GM12878 (cell line): ENCODE data around the gene GGCT. TPM values are rescaled to one million over a fixed set of nuclear protein-coding genes. Genes with fewer than 3 reads are reported as not detected.

ENCODE experiments used
- ATAC-seq: fragments of 200-7000 bp; cut with Tn5 transposase; 3 replicates; pipeline ENCODE4 v1.9.1; 2020; ENCODE audit warnings: mild to moderate bottlenecking, moderate library complexity
- BruUV-seq: library from RNA; stranded (reverse); fragments of 400-500 nt; replicated peaks from 2 replicates; lab custom pipeline; 2021; lab: Mats Ljungman, UMichigan
- CTCF ChIA-PET: fragments of 300-600 bp; sonication (Branson Sonifier 250); formaldehyde crosslinking; extraction: SDS; loops from one replicate; lab custom pipeline; 2021; ENCODE audit warnings: inconsistent platforms; lab: Yijun Ruan, JAX
- POLR2A ChIA-PET: fragments of 350-600 bp; formaldehyde crosslinking; extraction: SDS; loops from one replicate; lab custom pipeline; 2021; ENCODE audit warnings: inconsistent platforms; lab: Charles Lee
- RAD21 ChIA-PET: fragments of 300-600 bp; sonication (Branson Sonifier 250); formaldehyde crosslinking; loops from one replicate; lab custom pipeline; 2023; ENCODE audit warnings: antibody characterized with exemption; ENCODE audit not compliant: unreplicated experiment; lab: Charles Lee
- SMC1A ChIA-PET: fragments of 300-600 bp; sonication (Branson Sonifier 250); formaldehyde crosslinking; loops from one replicate; lab custom pipeline; 2023; ENCODE audit not compliant: unreplicated experiment, uncharacterized antibody; lab: Charles Lee
- DNase-seq: peaks from one replicate; pipeline ENCODE4 v3.0.0-alpha.2; 2011; ENCODE audit warnings: low read depth, low spot score
- FAIRE-seq: peaks from 3 replicates; lab custom pipeline; 2011; peaks lifted over from hg19 to GRCh38; lab: Jason Lieb, UNC
- H2AFZ ChIP-seq: 2 replicates; pipeline ENCODE4 v1.6.0; 2011; ENCODE audit warnings: low read depth, low read length, control low read depth; ENCODE audit not compliant: control insufficient read depth
- H3K27ac ChIP-seq: 2 replicates; pipeline ENCODE4 v1.5.1; 2011; ENCODE audit warnings: control low read depth; ENCODE audit not compliant: control insufficient read depth, insufficient read depth
- H3K27me3 ChIP-seq, 2 experiments: replicated peaks in 1 of 2; 2 replicates each; pipeline versions ENCODE4 v1.6.0 to v1.6.1; 2011; ENCODE audit warnings: low read length in 1 of 2; ENCODE audit not compliant: control insufficient read depth in 2 of 2, insufficient read depth in 2 of 2
- H3K36me3 ChIP-seq, 2 experiments: 2 replicates each; pipeline ENCODE4 v1.5.1; 2011; ENCODE audit warnings: low read length in 1 of 2; ENCODE audit not compliant: control insufficient read depth in 2 of 2, insufficient read depth in 2 of 2
- H3K4me1 ChIP-seq: 2 replicates; pipeline ENCODE4 v1.6.1; 2011; ENCODE audit warnings: mild to moderate bottlenecking, low read length, moderate library complexity, mixed read lengths; ENCODE audit not compliant: control insufficient read depth, insufficient read depth
- H3K4me2 ChIP-seq: 2 replicates; pipeline ENCODE4 v1.6.0; 2011; ENCODE audit warnings: control low read depth; ENCODE audit not compliant: control insufficient read depth, insufficient read depth
- H3K4me3 ChIP-seq: fragments of 200-600 bp; sonication (generic); 2 replicates; pipeline ENCODE4 v1.5.1; 2016
- H3K79me2 ChIP-seq: 2 replicates; pipeline ENCODE4 v1.6.0; 2011; ENCODE audit warnings: low read length; ENCODE audit not compliant: control insufficient read depth, insufficient read depth
- H3K9ac ChIP-seq: 2 replicates; pipeline ENCODE4 v1.8.0; 2011; ENCODE audit warnings: low read length, control low read depth, mixed read lengths; ENCODE audit not compliant: control insufficient read depth, insufficient read depth
- H3K9me3 ChIP-seq: replicated peaks from 3 replicates; pipeline ENCODE4 v1.5.1; 2011; ENCODE audit warnings: mild to moderate bottlenecking, low read length; ENCODE audit not compliant: control insufficient read depth, insufficient read depth
- H4K20me1 ChIP-seq: 2 replicates; pipeline ENCODE4 v1.6.0; 2011; ENCODE audit not compliant: control insufficient read depth, insufficient read depth
- MTA3 ChIP-seq: IDR thresholded peaks from 2 replicates; pipeline ENCODE4 v1.6.1; 2012; ENCODE audit warnings: low read length, inconsistent platforms, borderline replicate concordance
- NFYB ChIP-seq: IDR thresholded peaks from 2 replicates; pipeline ENCODE4 v1.6.1; 2011; ENCODE audit warnings: low read depth, mild to moderate bottlenecking, low read length, improper control_type of control experiment, moderate library complexity; ENCODE audit not compliant: insufficient read depth
- PAX5 ChIP-seq: IDR thresholded peaks from 2 replicates; pipeline ENCODE4 v1.6.1; 2011; ENCODE audit warnings: low read depth, low read length, borderline replicate concordance
- STAT1 ChIP-seq: fragments of 450-650 bp; conservative IDR thresholded peaks from 2 replicates; pipeline ENCODE4 v1.6.1; 2014; ENCODE audit warnings: antibody characterized with exemption, mild to moderate bottlenecking
- WGBS: methylation state at CpG from one replicate; pipeline ENCODE4 v1.1.6; 2016; ENCODE audit warnings: low lambda C conversion rate; ENCODE audit not compliant: insufficient replicate concordance, insufficient coverage; ENCODE audit errors: missing lambda C conversion rate; 5-methylcytosine and 5-hydroxymethylcytosine counted together
- in situ Hi-C: fragments of 300-500 bp; cut with MboI; formaldehyde crosslinking; loops from 9 replicates; pipeline ENCODE4 v1.14.3; 2018; ENCODE audit warnings: mixed read lengths
- intact Hi-C: fragments of 100-400 bp; cut with micrococcal nuclease; formaldehyde crosslinking; loops from one replicate; pipeline ENCODE4 v1.14.2; 2022; ENCODE audit not compliant: unreplicated experiment
- polyA plus RNA-seq, 11 experiments: library from polyadenylated mRNA; depleted of rRNA in 4 of 11; unstranded in 6 of 11; stranded (reverse) in 5 of 11; fragments of >200 nt; fragmentation: Nextera tagmentation in 4 of 11; fragmentation: Illumina TruSeq in 1 of 11; extraction: Ambion mirVana in 4 of 11; extraction: Trizol in 1 of 11; gene quantifications; 1 replicate in 1 of 11; 2 replicates in 10 of 11; pipeline versions ENCODE4 v1.2.1 to v1.2.3, GENCODE V29; 2011 to 2016; ENCODE audit warnings: inconsistent platforms in 2 of 11, missing spikeins in 2 of 11, low read depth in 1 of 11
- total RNA-seq, 4 experiments: library from RNA; depleted of rRNA in 3 of 4; stranded (reverse); fragments of >200 nt in 3 of 4; fragmentation: Illumina TruSeq in 1 of 4; extraction: Trizol in 1 of 4; gene quantifications; 2 replicates each; pipeline versions ENCODE4 v1.2.1 to v1.2.3, GENCODE V29; 2013 to 2021
- TF ChIP-seq, protein P1 (sequence below): fragments of 150-350 bp; IDR thresholded peaks from 2 replicates; pipeline ENCODE4 v1.6.1; 2016; ENCODE audit warnings: low read depth, low read length
- TF ChIP-seq, protein P2 (sequence below), 3 experiments: IDR thresholded peaks in 2 of 3; conservative IDR thresholded peaks in 1 of 3; 2 replicates each; pipeline ENCODE4 v1.5.1; 2011; ENCODE audit warnings: low read depth in 3 of 3, low read length in 3 of 3, mild to moderate bottlenecking in 3 of 3, control low read depth in 2 of 3, moderate library complexity in 2 of 3, inconsistent platforms in 1 of 3, mixed read lengths in 1 of 3; ENCODE audit not compliant: control insufficient read depth in 2 of 3, insufficient read depth in 1 of 3; ENCODE audit errors: extremely low read depth in 1 of 3

GGCT gene
- total and polyA plus RNA-seq, 10 of the 15 experiments (the other 5 are each of a cell fraction or from before 2014, with no cell fraction given) = 57.0 to 215 (median 92.3) TPM

DNA sequence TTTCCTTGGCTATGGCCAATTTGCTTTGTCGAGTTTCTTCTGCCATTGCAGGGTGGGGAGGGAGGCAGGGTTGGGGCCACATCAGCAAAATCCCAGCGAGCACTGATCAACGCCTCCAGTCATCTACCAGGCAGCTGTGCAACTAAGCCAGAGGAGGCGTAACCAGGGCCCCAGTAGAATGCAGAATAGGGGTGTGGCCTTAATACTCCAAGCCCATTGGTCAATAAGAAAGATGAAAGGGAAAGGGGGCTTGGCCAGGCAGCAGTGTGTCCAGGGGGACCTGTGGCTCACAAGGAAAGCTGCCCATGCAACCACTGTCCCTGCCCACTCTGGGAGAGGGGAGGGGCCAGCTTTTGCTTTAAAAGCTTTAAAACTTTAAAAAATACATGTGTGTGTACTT is 21.5 kb upstream of the GGCT start:
- no peaks in the 10 kb centered on the region for H3K79me2 ChIP-seq
- ChIA-PET RAD21 (no interaction called here), SMC1A (interaction anchor here (0.9 kb wide), 1 partner anchor 20 kb away, joined by 3 read pairs; no protein-coding TSS in a partner anchor), POLR2A (no interaction called here), CTCF (no interaction called here)
- no peak for DNase-seq
- no peak overlapping the region for H3K4me2 ChIP-seq
- TF ChIP-seq STAT1 (no peak), MTA3 (no peak), PAX5 (no peak), NFYB (no peak)
- TF ChIP-seq, protein P1, sequence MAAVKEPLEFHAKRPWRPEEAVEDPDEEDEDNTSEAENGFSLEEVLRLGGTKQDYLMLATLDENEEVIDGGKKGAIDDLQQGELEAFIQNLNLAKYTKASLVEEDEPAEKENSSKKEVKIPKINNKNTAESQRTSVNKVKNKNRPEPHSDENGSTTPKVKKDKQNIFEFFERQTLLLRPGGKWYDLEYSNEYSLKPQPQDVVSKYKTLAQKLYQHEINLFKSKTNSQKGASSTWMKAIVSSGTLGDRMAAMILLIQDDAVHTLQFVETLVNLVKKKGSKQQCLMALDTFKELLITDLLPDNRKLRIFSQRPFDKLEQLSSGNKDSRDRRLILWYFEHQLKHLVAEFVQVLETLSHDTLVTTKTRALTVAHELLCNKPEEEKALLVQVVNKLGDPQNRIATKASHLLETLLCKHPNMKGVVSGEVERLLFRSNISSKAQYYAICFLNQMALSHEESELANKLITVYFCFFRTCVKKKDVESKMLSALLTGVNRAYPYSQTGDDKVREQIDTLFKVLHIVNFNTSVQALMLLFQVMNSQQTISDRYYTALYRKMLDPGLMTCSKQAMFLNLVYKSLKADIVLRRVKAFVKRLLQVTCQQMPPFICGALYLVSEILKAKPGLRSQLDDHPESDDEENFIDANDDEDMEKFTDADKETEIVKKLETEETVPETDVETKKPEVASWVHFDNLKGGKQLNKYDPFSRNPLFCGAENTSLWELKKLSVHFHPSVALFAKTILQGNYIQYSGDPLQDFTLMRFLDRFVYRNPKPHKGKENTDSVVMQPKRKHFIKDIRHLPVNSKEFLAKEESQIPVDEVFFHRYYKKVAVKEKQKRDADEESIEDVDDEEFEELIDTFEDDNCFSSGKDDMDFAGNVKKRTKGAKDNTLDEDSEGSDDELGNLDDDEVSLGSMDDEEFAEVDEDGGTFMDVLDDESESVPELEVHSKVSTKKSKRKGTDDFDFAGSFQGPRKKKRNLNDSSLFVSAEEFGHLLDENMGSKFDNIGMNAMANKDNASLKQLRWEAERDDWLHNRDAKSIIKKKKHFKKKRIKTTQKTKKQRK = no peak
- TF ChIP-seq, protein P2, sequence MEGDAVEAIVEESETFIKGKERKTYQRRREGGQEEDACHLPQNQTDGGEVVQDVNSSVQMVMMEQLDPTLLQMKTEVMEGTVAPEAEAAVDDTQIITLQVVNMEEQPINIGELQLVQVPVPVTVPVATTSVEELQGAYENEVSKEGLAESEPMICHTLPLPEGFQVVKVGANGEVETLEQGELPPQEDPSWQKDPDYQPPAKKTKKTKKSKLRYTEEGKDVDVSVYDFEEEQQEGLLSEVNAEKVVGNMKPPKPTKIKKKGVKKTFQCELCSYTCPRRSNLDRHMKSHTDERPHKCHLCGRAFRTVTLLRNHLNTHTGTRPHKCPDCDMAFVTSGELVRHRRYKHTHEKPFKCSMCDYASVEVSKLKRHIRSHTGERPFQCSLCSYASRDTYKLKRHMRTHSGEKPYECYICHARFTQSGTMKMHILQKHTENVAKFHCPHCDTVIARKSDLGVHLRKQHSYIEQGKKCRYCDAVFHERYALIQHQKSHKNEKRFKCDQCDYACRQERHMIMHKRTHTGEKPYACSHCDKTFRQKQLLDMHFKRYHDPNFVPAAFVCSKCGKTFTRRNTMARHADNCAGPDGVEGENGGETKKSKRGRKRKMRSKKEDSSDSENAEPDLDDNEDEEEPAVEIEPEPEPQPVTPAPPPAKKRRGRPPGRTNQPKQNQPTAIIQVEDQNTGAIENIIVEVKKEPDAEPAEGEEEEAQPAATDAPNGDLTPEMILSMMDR (IDR thresholded peaks at IDR 0.05 in 2 of 3, conservative IDR thresholded peaks at IDR 0.05 in 1 of 3; ENCODE audit: control insufficient read depth in 2 of 3, extremely low read depth in 1 of 3, insufficient read depth in 1 of 3, low read depth in 3 of 3, low read length in 3 of 3) = no peak
- intact Hi-C loops = no loop called here
- no peak for FAIRE-seq
- H3K9me3 ChIP-seq = no peaks in the 10 kb centered on the region
- in situ Hi-C loops = no loop called here
- WGBS = 75% methylated on average over 4 of the region's 4 CpGs
- H3K9ac ChIP-seq = no peak overlapping the region
- ATAC-seq = no peak
- H3K27me3 ChIP-seq = no peaks in the 10 kb centered on the region
- no peak overlapping the region for H3K4me3 ChIP-seq
- H3K27ac ChIP-seq = no peak overlapping the region
- peaks cover 3% of the 10 kb centered on the region; the same call in 1 of the 2 replicates for H3K4me1 ChIP-seq
- BruUV-seq = no TSS peak
- no peak overlapping the region for H2AFZ ChIP-seq
- H3K36me3 ChIP-seq = no peaks in the 10 kb centered on the region
- H4K20me1 ChIP-seq = no peaks in the 10 kb centered on the region
